SU-DHL-6 (cell line): ENCODE measurements around the gene CDK3.

Experiments used
- CTCF ChIP-seq: fragments of 200-600 bp; sonication (generic); IDR thresholded peaks from one replicate; pipeline ENCODE4 v1.5.1; 2017; ENCODE audit warnings: antibody characterized with exemption, mild to moderate bottlenecking, low read length, moderate library complexity; ENCODE audit not compliant: insufficient read depth, poor library complexity, severe bottlenecking
- EZH2phosphoT487 ChIP-seq: fragments of 200-600 bp; sonication (generic), shearing (Covaris generic); conservative IDR thresholded peaks from 2 replicates; pipeline ENCODE4 v1.6.1; 2018; ENCODE audit warnings: mild to moderate bottlenecking, antibody characterized with exemption, low read length, moderate library complexity, mixed read lengths

GRCh38 chr17:76039121-76039520 is 38.5 kb downstream of the CDK3 start:
- TF ChIP-seq CTCF (no peak), EZH2phosphoT487 (no peak)
